ENCODE results near the gene ATP2A2. TPM values are rescaled to one million over a fixed set of nuclear protein-coding genes. Genes with fewer than 3 reads are reported as not detected.

ATP2A2 gene
- 1,000 to 10,000 TPM; 1,597 to 3,086 TPM for total RNA-seq

- Histone ChIP-seq H3K4me3 (peak within 1 kb of the TSS; percentile 88 to 98), H3K36me3 (peaks cover 44% of the 10 kb centered on the region), H3K9me3 (no peaks in the 10 kb centered on the region), H3K27ac (peak within 1 kb of the TSS; percentile 98 to 100), H3K27me3 (no peaks in the 10 kb centered on the region), H3K4me1 (peaks cover 0 to 25% of the 10 kb centered on the region in 2 donors)
- TF ChIP-seq CTCF (IDR thresholded peaks at IDR 0.05), result peak in 1 of 2 donors; percentile 32
- DNase-seq (ENCODE audit: low spot score), result peak; percentile 87
Measured at GRCh38 chr12:110280779-110281548, at the start of gene ATP2A2. TSS of gene ATP2A2 (plus strand) at chr12:110281247. CDS start at chr12:110281790, 543 bp downstream.

- peak overlapping the region; percentile 49 to 82 for H3K27ac ChIP-seq
- H3K9me3 ChIP-seq, result no peaks in the 10 kb centered on the region
- peaks cover 0 to 39% of the 10 kb centered on the region in 2 donors for H3K4me1 ChIP-seq
- no peak overlapping the region for H3K4me3 ChIP-seq
- H3K36me3 ChIP-seq, result no peaks in the 10 kb centered on the region
- no peak for TF ChIP-seq CTCF (IDR thresholded peaks at IDR 0.05)
- H3K27me3 ChIP-seq, result no peaks in the 10 kb centered on the region
- DNase-seq (ENCODE audit: low spot score), result no peak
Measured at GRCh38 chr12:110233212-110233903, 47.7 kb upstream of the ATP2A2 start.

- no peak overlapping the region for H3K4me3 ChIP-seq
- H3K4me1 ChIP-seq, result peaks cover 0 to 32% of the 10 kb centered on the region in 2 donors
- peak overlapping the region; percentile 49 to 82 for H3K27ac ChIP-seq
- TF ChIP-seq CTCF (IDR thresholded peaks at IDR 0.05), result no peak
- H3K9me3 ChIP-seq, result no peaks in the 10 kb centered on the region
- no peaks in the 10 kb centered on the region for H3K36me3 ChIP-seq
- no peaks in the 10 kb centered on the region for H3K27me3 ChIP-seq
- no peak for DNase-seq (ENCODE audit: low spot score)
Measured at GRCh38 chr12:110234331-110234751, 46.7 kb upstream of the ATP2A2 start.

GRCh38 chr12:110234755-110235154 lies 46.3 kb upstream of the ATP2A2 start:
- Histone ChIP-seq H3K4me1 (peaks cover 0 to 28% of the 10 kb centered on the region in 2 donors), H3K4me3 (no peak overlapping the region), H3K36me3 (no peaks in the 10 kb centered on the region), H3K27ac (peak overlapping the region; percentile 49 to 82), H3K9me3 (no peaks in the 10 kb centered on the region), H3K27me3 (no peaks in the 10 kb centered on the region)
- no peak for DNase-seq (ENCODE audit: low spot score)
- no peak for TF ChIP-seq CTCF (IDR thresholded peaks at IDR 0.05)

- H3K36me3 ChIP-seq, result no peaks in the 10 kb centered on the region
- peak overlapping the region; percentile 49 to 82 for H3K27ac ChIP-seq
- no peak for DNase-seq (ENCODE audit: low spot score)
- no peak for TF ChIP-seq CTCF (IDR thresholded peaks at IDR 0.05)
- H3K27me3 ChIP-seq, result no peaks in the 10 kb centered on the region
- H3K4me1 ChIP-seq, result peaks cover 0 to 27% of the 10 kb centered on the region in 2 donors
- no peaks in the 10 kb centered on the region for H3K9me3 ChIP-seq
- no peak overlapping the region for H3K4me3 ChIP-seq
Measured at GRCh38 chr12:110235383-110235782, 45.7 kb upstream of the ATP2A2 start.
